Liver (tissue), 9 donors: ENCODE results near the gene IQCF6. TPM values are rescaled to one million over a fixed set of nuclear protein-coding genes. Genes with fewer than 3 reads are reported as not detected.
"Not testable (repeated sequence)": the region's sequence is repeated elsewhere in the genome, so short reads cannot be mapped to it uniquely, and the experiment has no call there.

ENCODE experiments used
- DNase-seq: peaks from one replicate; pipeline ENCODE4 v3.0.0-alpha.2; 2017; ENCODE audit warnings: low spot score
- H3K27ac ChIP-seq, 2 donors: one replicate each; pipeline ENCODE4 v1.7.0; 2013; ENCODE audit warnings: inconsistent platforms in 2 of 2, low read length in 2 of 2, control low read depth in 1 of 2, low read depth in 1 of 2, mild to moderate bottlenecking in 1 of 2
- H3K27me3 ChIP-seq, 4 donors: one replicate each; pipeline versions ENCODE4 v1.6.1 to v1.7.0; 2013; ENCODE audit warnings: low read length in 3 of 4, inconsistent platforms in 1 of 4, mild to moderate bottlenecking in 1 of 4, moderate library complexity in 1 of 4; ENCODE audit not compliant: control insufficient read depth in 4 of 4, insufficient read depth in 4 of 4
- H3K36me3 ChIP-seq, 4 donors: one replicate each; pipeline versions ENCODE4 v1.6.1 to v1.7.0; 2013; ENCODE audit warnings: low read length in 3 of 4, mild to moderate bottlenecking in 3 of 4, low read depth in 1 of 4, moderate library complexity in 1 of 4; ENCODE audit not compliant: control insufficient read depth in 4 of 4, insufficient read depth in 3 of 4
- H3K4me1 ChIP-seq, 4 donors: one replicate each; pipeline versions ENCODE4 v1.6.1 to v1.7.0; 2013; ENCODE audit warnings: low read length in 3 of 4, mild to moderate bottlenecking in 3 of 4, moderate library complexity in 1 of 4; ENCODE audit not compliant: control insufficient read depth in 4 of 4, insufficient read depth in 4 of 4
- H3K4me3 ChIP-seq, 3 donors: one replicate each; pipeline versions ENCODE4 v1.6.1 to v1.7.0; 2013; ENCODE audit warnings: low read length in 3 of 3, control low read depth in 1 of 3, low read depth in 1 of 3, mild to moderate bottlenecking in 1 of 3
- H3K9ac ChIP-seq, 2 donors: one replicate each; pipeline ENCODE4 v1.7.0; 2013; ENCODE audit warnings: low read length in 2 of 2, mild to moderate bottlenecking in 2 of 2, moderate library complexity in 2 of 2, control low read depth in 1 of 2, low read depth in 1 of 2
- H3K9me3 ChIP-seq, 4 donors: one replicate each; pipeline versions ENCODE4 v1.6.1 to v1.7.0; 2013; ENCODE audit warnings: low read length in 3 of 4; ENCODE audit not compliant: control insufficient read depth in 4 of 4
- EGR1 ChIP-seq, 2 donors: IDR thresholded peaks; 2 replicates each; pipeline ENCODE4 v1.6.1; 2016 to 2018; ENCODE audit warnings: antibody characterized with exemption in 2 of 2, low read depth in 2 of 2
- FOXA1 ChIP-seq: IDR thresholded peaks from 2 replicates; pipeline ENCODE4 v1.6.1; 2016; ENCODE audit warnings: antibody characterized with exemption
- FOXA2 ChIP-seq: IDR thresholded peaks from 2 replicates; pipeline ENCODE4 v1.6.1; 2016; ENCODE audit warnings: antibody characterized with exemption
- GABPA ChIP-seq, 2 donors: IDR thresholded peaks in 1 of 2; conservative IDR thresholded peaks in 1 of 2; 2 replicates each; pipeline ENCODE4 v1.6.1; 2016; ENCODE audit warnings: antibody characterized with exemption in 2 of 2, mild to moderate bottlenecking in 1 of 2, moderate library complexity in 1 of 2
- HNF4A ChIP-seq, 2 donors: conservative IDR thresholded peaks; 2 replicates each; pipeline ENCODE4 v1.6.1; 2016; ENCODE audit warnings: antibody characterized with exemption in 2 of 2, mild to moderate bottlenecking in 2 of 2
- HNF4G ChIP-seq: IDR thresholded peaks from 2 replicates; pipeline ENCODE4 v1.6.1; 2016; ENCODE audit warnings: antibody characterized with exemption
- JUND ChIP-seq, 2 donors: IDR thresholded peaks; 2 replicates each; pipeline ENCODE4 v1.6.1; 2016; ENCODE audit warnings: antibody characterized with exemption in 2 of 2
- NR2F2 ChIP-seq: IDR thresholded peaks from 2 replicates; pipeline ENCODE4 v1.6.1; 2016; ENCODE audit warnings: antibody characterized with exemption
- RAD21 ChIP-seq, 2 donors: IDR thresholded peaks; 2 replicates each; pipeline ENCODE4 v1.6.1; 2016; ENCODE audit warnings: antibody characterized with exemption in 2 of 2, mild to moderate bottlenecking in 2 of 2
- RXRA ChIP-seq, 2 donors: IDR thresholded peaks; 2 replicates each; pipeline ENCODE4 v1.6.1; 2017 to 2018; ENCODE audit warnings: antibody characterized with exemption in 2 of 2, mild to moderate bottlenecking in 1 of 2
- SP1 ChIP-seq: IDR thresholded peaks from 2 replicates; pipeline ENCODE4 v1.6.1; 2018; ENCODE audit warnings: antibody characterized with exemption, mild to moderate bottlenecking
- TAF1 ChIP-seq: conservative IDR thresholded peaks from 2 replicates; pipeline ENCODE4 v1.6.1; 2016; ENCODE audit warnings: antibody characterized with exemption, mild to moderate bottlenecking
- YY1 ChIP-seq: IDR thresholded peaks from 2 replicates; pipeline ENCODE4 v1.6.1; 2016; ENCODE audit warnings: antibody characterized with exemption, mild to moderate bottlenecking
- WGBS: extraction: QIAGEN DNeasy Blood & Tissue Kit; methylation state at CpG from one replicate; pipeline ENCODE4 v1.1.7; 2013; 5-methylcytosine and 5-hydroxymethylcytosine counted together
- polyA plus RNA-seq, 2 donors: library from polyadenylated mRNA; stranded (reverse) in 1 of 2; unstranded in 1 of 2; fragments of 200-250 nt in 1 of 2; fragments of >200 nt in 1 of 2; fragmentation: Nextera tagmentation in 1 of 2; extraction: Ambion mirVana in 1 of 2; gene quantifications; one replicate each; pipeline versions ENCODE4 v1.2.1 to v1.2.3, GENCODE V29; 2013 to 2015
- total RNA-seq, 2 donors: library from RNA; depleted of rRNA; stranded (reverse); fragments of >200 nt; gene quantifications; one replicate each; pipeline ENCODE4 v1.2.3, GENCODE V29; 2014
- TF ChIP-seq, protein P1 (sequence below): IDR thresholded peaks from 2 replicates; pipeline ENCODE4 v1.6.1; 2016; ENCODE audit warnings: antibody characterized with exemption, mild to moderate bottlenecking
- TF ChIP-seq, protein P2 (sequence below): fragments of 150-350 bp; IDR thresholded peaks from 2 replicates; pipeline ENCODE4 v1.5.1; 2017; ENCODE audit warnings: improper control_type of control experiment, low read depth, low read length; ENCODE audit not compliant: missing input control
- TF ChIP-seq, protein P3 (sequence below): IDR thresholded peaks from 2 replicates; pipeline ENCODE4 v1.6.1; 2016; ENCODE audit warnings: antibody characterized with exemption
- TF ChIP-seq, protein P4 (sequence below): IDR thresholded peaks from 2 replicates; pipeline ENCODE4 v1.6.1; 2016; ENCODE audit warnings: antibody characterized with exemption
- TF ChIP-seq, protein P5 (sequence below): IDR thresholded peaks from 2 replicates; pipeline ENCODE4 v1.6.1; 2016; ENCODE audit warnings: antibody characterized with exemption
- donor health status: healthy.
- donor health status: healthy.
- donor health status: healthy.
- donor health status: healthy.
- donor health status: healthy.

Gene IQCF6
- total and polyA plus RNA-seq, 4 donors: not detected

DNA sequence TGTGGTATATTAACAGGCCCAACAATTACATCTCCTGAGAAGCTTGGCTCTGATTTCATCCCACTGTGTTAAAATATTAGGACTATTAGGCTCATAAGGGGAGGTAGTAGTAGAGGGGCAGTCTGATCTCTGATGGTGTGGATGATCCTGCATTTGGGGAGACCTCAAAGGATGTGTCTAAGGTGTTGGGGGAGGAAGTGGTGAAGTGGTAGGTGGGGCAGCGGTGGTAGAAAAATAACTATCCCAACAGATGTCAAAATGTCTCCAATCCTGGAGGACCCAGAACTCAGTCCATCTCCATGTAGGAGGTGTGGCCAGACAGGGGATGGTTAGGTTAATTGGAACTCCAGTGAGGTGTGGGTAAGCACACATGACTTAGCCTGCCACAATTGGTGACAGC lies 10.4 kb upstream of the IQCF6 start:
- 90% methylated on average over 1 of the region's 1 CpG for WGBS
- no peak overlapping the region for H3K27ac ChIP-seq
- H3K9ac ChIP-seq: no peak overlapping the region
- no peak for DNase-seq
- H3K4me1 ChIP-seq: no peaks in the 10 kb centered on the region
- no peaks in the 10 kb centered on the region for H3K36me3 ChIP-seq
- H3K4me3 ChIP-seq: no peak overlapping the region
- TF ChIP-seq JUND (IDR thresholded peaks at IDR 0.05): no peak
- TF ChIP-seq, protein P1, sequence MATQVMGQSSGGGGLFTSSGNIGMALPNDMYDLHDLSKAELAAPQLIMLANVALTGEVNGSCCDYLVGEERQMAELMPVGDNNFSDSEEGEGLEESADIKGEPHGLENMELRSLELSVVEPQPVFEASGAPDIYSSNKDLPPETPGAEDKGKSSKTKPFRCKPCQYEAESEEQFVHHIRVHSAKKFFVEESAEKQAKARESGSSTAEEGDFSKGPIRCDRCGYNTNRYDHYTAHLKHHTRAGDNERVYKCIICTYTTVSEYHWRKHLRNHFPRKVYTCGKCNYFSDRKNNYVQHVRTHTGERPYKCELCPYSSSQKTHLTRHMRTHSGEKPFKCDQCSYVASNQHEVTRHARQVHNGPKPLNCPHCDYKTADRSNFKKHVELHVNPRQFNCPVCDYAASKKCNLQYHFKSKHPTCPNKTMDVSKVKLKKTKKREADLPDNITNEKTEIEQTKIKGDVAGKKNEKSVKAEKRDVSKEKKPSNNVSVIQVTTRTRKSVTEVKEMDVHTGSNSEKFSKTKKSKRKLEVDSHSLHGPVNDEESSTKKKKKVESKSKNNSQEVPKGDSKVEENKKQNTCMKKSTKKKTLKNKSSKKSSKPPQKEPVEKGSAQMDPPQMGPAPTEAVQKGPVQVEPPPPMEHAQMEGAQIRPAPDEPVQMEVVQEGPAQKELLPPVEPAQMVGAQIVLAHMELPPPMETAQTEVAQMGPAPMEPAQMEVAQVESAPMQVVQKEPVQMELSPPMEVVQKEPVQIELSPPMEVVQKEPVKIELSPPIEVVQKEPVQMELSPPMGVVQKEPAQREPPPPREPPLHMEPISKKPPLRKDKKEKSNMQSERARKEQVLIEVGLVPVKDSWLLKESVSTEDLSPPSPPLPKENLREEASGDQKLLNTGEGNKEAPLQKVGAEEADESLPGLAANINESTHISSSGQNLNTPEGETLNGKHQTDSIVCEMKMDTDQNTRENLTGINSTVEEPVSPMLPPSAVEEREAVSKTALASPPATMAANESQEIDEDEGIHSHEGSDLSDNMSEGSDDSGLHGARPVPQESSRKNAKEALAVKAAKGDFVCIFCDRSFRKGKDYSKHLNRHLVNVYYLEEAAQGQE: no peak
- TF ChIP-seq, protein P2, sequence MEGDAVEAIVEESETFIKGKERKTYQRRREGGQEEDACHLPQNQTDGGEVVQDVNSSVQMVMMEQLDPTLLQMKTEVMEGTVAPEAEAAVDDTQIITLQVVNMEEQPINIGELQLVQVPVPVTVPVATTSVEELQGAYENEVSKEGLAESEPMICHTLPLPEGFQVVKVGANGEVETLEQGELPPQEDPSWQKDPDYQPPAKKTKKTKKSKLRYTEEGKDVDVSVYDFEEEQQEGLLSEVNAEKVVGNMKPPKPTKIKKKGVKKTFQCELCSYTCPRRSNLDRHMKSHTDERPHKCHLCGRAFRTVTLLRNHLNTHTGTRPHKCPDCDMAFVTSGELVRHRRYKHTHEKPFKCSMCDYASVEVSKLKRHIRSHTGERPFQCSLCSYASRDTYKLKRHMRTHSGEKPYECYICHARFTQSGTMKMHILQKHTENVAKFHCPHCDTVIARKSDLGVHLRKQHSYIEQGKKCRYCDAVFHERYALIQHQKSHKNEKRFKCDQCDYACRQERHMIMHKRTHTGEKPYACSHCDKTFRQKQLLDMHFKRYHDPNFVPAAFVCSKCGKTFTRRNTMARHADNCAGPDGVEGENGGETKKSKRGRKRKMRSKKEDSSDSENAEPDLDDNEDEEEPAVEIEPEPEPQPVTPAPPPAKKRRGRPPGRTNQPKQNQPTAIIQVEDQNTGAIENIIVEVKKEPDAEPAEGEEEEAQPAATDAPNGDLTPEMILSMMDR: no peak
- TF ChIP-seq HNF4G: no peak
- TF ChIP-seq FOXA2: no peak
- TF ChIP-seq, protein P3, sequence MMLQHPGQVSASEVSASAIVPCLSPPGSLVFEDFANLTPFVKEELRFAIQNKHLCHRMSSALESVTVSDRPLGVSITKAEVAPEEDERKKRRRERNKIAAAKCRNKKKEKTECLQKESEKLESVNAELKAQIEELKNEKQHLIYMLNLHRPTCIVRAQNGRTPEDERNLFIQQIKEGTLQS: no peak
- no peak for TF ChIP-seq EGR1 (IDR thresholded peaks at IDR 0.05; ENCODE audit: low read depth in 2 of 2)
- TF ChIP-seq NR2F2: no peak
- TF ChIP-seq HNF4A (conservative IDR thresholded peaks at IDR 0.05): no peak
- no peak for TF ChIP-seq RXRA (IDR thresholded peaks at IDR 0.05)
- no peak for TF ChIP-seq GABPA (IDR thresholded peaks at IDR 0.05 in 1 of 2, conservative IDR thresholded peaks at IDR 0.05 in 1 of 2)
- no peak for TF ChIP-seq TAF1
- no peak for TF ChIP-seq SP1
- TF ChIP-seq, protein P4, sequence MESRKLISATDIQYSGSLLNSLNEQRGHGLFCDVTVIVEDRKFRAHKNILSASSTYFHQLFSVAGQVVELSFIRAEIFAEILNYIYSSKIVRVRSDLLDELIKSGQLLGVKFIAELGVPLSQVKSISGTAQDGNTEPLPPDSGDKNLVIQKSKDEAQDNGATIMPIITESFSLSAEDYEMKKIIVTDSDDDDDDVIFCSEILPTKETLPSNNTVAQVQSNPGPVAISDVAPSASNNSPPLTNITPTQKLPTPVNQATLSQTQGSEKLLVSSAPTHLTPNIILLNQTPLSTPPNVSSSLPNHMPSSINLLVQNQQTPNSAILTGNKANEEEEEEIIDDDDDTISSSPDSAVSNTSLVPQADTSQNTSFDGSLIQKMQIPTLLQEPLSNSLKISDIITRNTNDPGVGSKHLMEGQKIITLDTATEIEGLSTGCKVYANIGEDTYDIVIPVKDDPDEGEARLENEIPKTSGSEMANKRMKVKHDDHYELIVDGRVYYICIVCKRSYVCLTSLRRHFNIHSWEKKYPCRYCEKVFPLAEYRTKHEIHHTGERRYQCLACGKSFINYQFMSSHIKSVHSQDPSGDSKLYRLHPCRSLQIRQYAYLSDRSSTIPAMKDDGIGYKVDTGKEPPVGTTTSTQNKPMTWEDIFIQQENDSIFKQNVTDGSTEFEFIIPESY: no peak
- no peak for TF ChIP-seq YY1
- TF ChIP-seq, protein P5, sequence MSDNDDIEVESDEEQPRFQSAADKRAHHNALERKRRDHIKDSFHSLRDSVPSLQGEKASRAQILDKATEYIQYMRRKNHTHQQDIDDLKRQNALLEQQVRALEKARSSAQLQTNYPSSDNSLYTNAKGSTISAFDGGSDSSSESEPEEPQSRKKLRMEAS: no peak
- TF ChIP-seq FOXA1: no peak
- no peak for TF ChIP-seq RAD21 (IDR thresholded peaks at IDR 0.05)
- no peaks in the 10 kb centered on the region for H3K27me3 ChIP-seq
- H3K9me3 ChIP-seq: no peaks in the 10 kb centered on the region

DNA sequence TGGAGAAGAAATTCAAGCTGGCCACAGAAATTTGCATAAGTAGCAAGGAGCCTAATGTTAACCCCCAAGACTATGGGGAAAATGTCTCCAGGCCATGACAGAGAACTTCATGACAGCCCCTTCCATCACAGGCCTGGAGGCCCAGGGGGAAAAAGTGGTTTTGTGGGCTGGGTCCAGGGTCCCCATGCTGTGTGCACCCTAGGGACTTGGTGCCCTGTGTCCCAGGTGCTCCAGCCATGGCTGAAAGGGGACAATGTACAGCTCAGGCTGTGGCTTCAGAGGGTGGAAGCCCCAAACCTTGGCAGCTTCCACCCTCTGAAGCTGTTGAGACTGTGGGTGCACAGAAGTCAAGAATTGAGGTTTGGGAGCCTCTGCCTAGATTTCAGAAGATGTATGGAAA lies 8.5 kb upstream of the IQCF6 start:
- H3K4me3 ChIP-seq, H3K9me3 ChIP-seq, DNase-seq, H3K9ac ChIP-seq, H3K27me3 ChIP-seq, H3K4me1 ChIP-seq, H3K27ac ChIP-seq, H3K36me3 ChIP-seq: not testable (repeated sequence)
